ENCODE data around the gene HTRA2.
A peak's percentile ranks its signal among the peaks of the same experiment; 100 is the strongest.

The HTRA2 gene

GRCh38 chr2:74555610-74556103 is 25.9 kb downstream of the HTRA2 start:
- no peak overlapping the region for H4K91ac ChIP-seq (ENCODE audit: low read depth, low read length, poor library complexity)
- WGBS, 2 donors (ENCODE audit: extremely low coverage in 2 of 2, insufficient read length in 2 of 2, insufficient replicate concordance in 1 of 2) = no CpG with 5 or more reads among the region's 17 CpGs
- peak overlapping the region; percentile 87 for H3K9ac ChIP-seq (ENCODE audit: low read depth, low read length, poor library complexity)
- peak overlapping the region; percentile 83 for H3K4me2 ChIP-seq (ENCODE audit: insufficient read depth, low read length, poor library complexity, severe bottlenecking)
- H3K79me1 ChIP-seq (ENCODE audit: low read depth, low read length) = peaks cover 6% of the 10 kb centered on the region
- peak overlapping the region; percentile 78 for H3K18ac ChIP-seq (ENCODE audit: low read length)
- H3K27me3 ChIP-seq (ENCODE audit: control insufficient read depth in 3 of 3, insufficient read depth in 3 of 3, low read depth in 1 of 3, low read length in 3 of 3) = peaks cover 4 to 46% (median 4%) of the 10 kb centered on the region in 3 experiments
- DNase-seq (ENCODE audit: low spot score) = no peak
- no peak overlapping the region for H2BK15ac ChIP-seq (ENCODE audit: low read length)
- no peak overlapping the region for H3K14ac ChIP-seq (ENCODE audit: low read length)
- no peak overlapping the region for H3K4ac ChIP-seq (ENCODE audit: low read length)
- H2AK5ac ChIP-seq (ENCODE audit: low read depth, low read length) = peak overlapping the region; percentile 8
- peaks cover 15 to 30% of the 10 kb centered on the region in 2 donors for H3K36me3 ChIP-seq (replicated peaks in 1 of 2; ENCODE audit: control insufficient read depth in 2 of 2, insufficient read depth in 2 of 2, low read length in 2 of 2)
- H3K4me1 ChIP-seq (ENCODE audit: control insufficient read depth in 2 of 2, insufficient read depth in 1 of 2, low read depth in 1 of 2, low read length in 2 of 2) = peaks cover 9 to 15% of the 10 kb centered on the region in 2 donors
- H2AFZ ChIP-seq (ENCODE audit: low read length) = no peak overlapping the region
- H2BK5ac ChIP-seq (ENCODE audit: low read length) = no peak overlapping the region
- no peaks in the 10 kb centered on the region for H3K9me3 ChIP-seq (replicated peaks in 1 of 2; ENCODE audit: control insufficient read depth in 2 of 2, insufficient read depth in 1 of 2, low read depth in 1 of 2, low read length in 2 of 2)
- no peak overlapping the region for H3K23ac ChIP-seq (ENCODE audit: low read depth, low read length, poor library complexity)
- H4K8ac ChIP-seq (ENCODE audit: low read depth, low read length) = no peak overlapping the region
- H2BK12ac ChIP-seq (ENCODE audit: low read length) = peak overlapping the region; percentile 63
- peak overlapping the region; percentile 67 to 87 for H3K4me3 ChIP-seq (ENCODE audit: low read length in 2 of 2)
- no peak overlapping the region for H3K27ac ChIP-seq (replicated peaks; ENCODE audit: low read length)
- peak overlapping the region; percentile 53 for H2BK120ac ChIP-seq (ENCODE audit: low read depth, low read length)

GRCh38 chr2:74556159-74556558 is 26.4 kb downstream of the HTRA2 start:
- Histone ChIP-seq H2BK120ac (ENCODE audit: low read depth, low read length) (no peak overlapping the region), H2BK15ac (ENCODE audit: low read length) (no peak overlapping the region), H2AK5ac (ENCODE audit: low read depth, low read length) (no peak overlapping the region), H3K36me3 (replicated peaks in 1 of 2; ENCODE audit: control insufficient read depth in 2 of 2, insufficient read depth in 2 of 2, low read length in 2 of 2) (peaks cover 15 to 28% of the 10 kb centered on the region in 2 donors), H3K4me1 (ENCODE audit: control insufficient read depth in 2 of 2, insufficient read depth in 1 of 2, low read depth in 1 of 2, low read length in 2 of 2) (peaks cover 9 to 15% of the 10 kb centered on the region in 2 donors), H3K27me3 (ENCODE audit: control insufficient read depth in 3 of 3, insufficient read depth in 3 of 3, low read depth in 1 of 3, low read length in 3 of 3) (peaks cover 4 to 46% (median 6%) of the 10 kb centered on the region in 3 experiments), H3K9me3 (replicated peaks in 1 of 2; ENCODE audit: control insufficient read depth in 2 of 2, insufficient read depth in 1 of 2, low read depth in 1 of 2, low read length in 2 of 2) (no peaks in the 10 kb centered on the region), H2BK12ac (ENCODE audit: low read length) (no peak overlapping the region), H3K4me2 (ENCODE audit: insufficient read depth, low read length, poor library complexity, severe bottlenecking) (no peak overlapping the region), H3K79me1 (ENCODE audit: low read depth, low read length) (peaks cover 6% of the 10 kb centered on the region), H3K18ac (ENCODE audit: low read length) (no peak overlapping the region), H2BK5ac (ENCODE audit: low read length) (no peak overlapping the region), H4K91ac (ENCODE audit: low read depth, low read length, poor library complexity) (no peak overlapping the region), H3K23ac (ENCODE audit: low read depth, low read length, poor library complexity) (no peak overlapping the region), H3K4me3 (ENCODE audit: low read length in 2 of 2) (no peak overlapping the region), H3K4ac (ENCODE audit: low read length) (no peak overlapping the region), H4K8ac (ENCODE audit: low read depth, low read length) (no peak overlapping the region), H3K14ac (ENCODE audit: low read length) (no peak overlapping the region), H3K9ac (ENCODE audit: low read depth, low read length, poor library complexity) (no peak overlapping the region), H3K27ac (replicated peaks; ENCODE audit: low read length) (no peak overlapping the region), H2AFZ (ENCODE audit: low read length) (no peak overlapping the region)
- DNase-seq (ENCODE audit: low spot score) = no peak
- no CpG with 5 or more reads among the region's 14 CpGs for WGBS, 2 donors (ENCODE audit: extremely low coverage in 2 of 2, insufficient read length in 2 of 2, insufficient replicate concordance in 1 of 2)

- no peak overlapping the region for H3K14ac ChIP-seq (ENCODE audit: low read length)
- H3K79me1 ChIP-seq (ENCODE audit: low read depth, low read length) = peaks cover 3% of the 10 kb centered on the region
- no peak overlapping the region for H3K4ac ChIP-seq (ENCODE audit: low read length)
- H3K4me1 ChIP-seq (ENCODE audit: control insufficient read depth in 2 of 2, insufficient read depth in 1 of 2, low read depth in 1 of 2, low read length in 2 of 2) = peaks cover 9 to 15% of the 10 kb centered on the region in 2 donors
- no peak overlapping the region for H3K27ac ChIP-seq (replicated peaks; ENCODE audit: low read length)
- DNase-seq (ENCODE audit: low spot score) = no peak
- H4K91ac ChIP-seq (ENCODE audit: low read depth, low read length, poor library complexity) = no peak overlapping the region
- H2BK5ac ChIP-seq (ENCODE audit: low read length) = no peak overlapping the region
- no peak overlapping the region for H3K23ac ChIP-seq (ENCODE audit: low read depth, low read length, poor library complexity)
- H3K4me2 ChIP-seq (ENCODE audit: insufficient read depth, low read length, poor library complexity, severe bottlenecking) = no peak overlapping the region
- H3K27me3 ChIP-seq (ENCODE audit: control insufficient read depth in 3 of 3, insufficient read depth in 3 of 3, low read depth in 1 of 3, low read length in 3 of 3) = peaks cover 4 to 46% (median 13%) of the 10 kb centered on the region in 3 experiments
- H2BK15ac ChIP-seq (ENCODE audit: low read length) = no peak overlapping the region
- H2AFZ ChIP-seq (ENCODE audit: low read length) = no peak overlapping the region
- no peak overlapping the region for H4K8ac ChIP-seq (ENCODE audit: low read depth, low read length)
- H2AK5ac ChIP-seq (ENCODE audit: low read depth, low read length) = no peak overlapping the region
- no peaks in the 10 kb centered on the region for H3K9me3 ChIP-seq (replicated peaks in 1 of 2; ENCODE audit: control insufficient read depth in 2 of 2, insufficient read depth in 1 of 2, low read depth in 1 of 2, low read length in 2 of 2)
- WGBS, 2 donors (ENCODE audit: extremely low coverage in 2 of 2, insufficient read length in 2 of 2, insufficient replicate concordance in 1 of 2) = no CpG with 5 or more reads among the region's 6 CpGs
- H3K36me3 ChIP-seq (replicated peaks in 1 of 2; ENCODE audit: control insufficient read depth in 2 of 2, insufficient read depth in 2 of 2, low read length in 2 of 2) = peaks cover 10 to 20% of the 10 kb centered on the region in 2 donors
- H3K18ac ChIP-seq (ENCODE audit: low read length) = no peak overlapping the region
- H3K4me3 ChIP-seq (ENCODE audit: low read length in 2 of 2) = no peak overlapping the region
- H2BK12ac ChIP-seq (ENCODE audit: low read length) = no peak overlapping the region
- no peak overlapping the region for H2BK120ac ChIP-seq (ENCODE audit: low read depth, low read length)
- H3K9ac ChIP-seq (ENCODE audit: low read depth, low read length, poor library complexity) = peak overlapping the region; percentile 9
Measured at GRCh38 chr2:74556831-74557370, 27.2 kb downstream of the HTRA2 start.

GRCh38 chr2:74558284-74559230 is 28.8 kb downstream of the HTRA2 start:
- no CpG with 5 or more reads among the region's 7 CpGs for WGBS, 2 donors (ENCODE audit: extremely low coverage in 2 of 2, insufficient read length in 2 of 2, insufficient replicate concordance in 1 of 2)

More at GRCh38 chr2:74558284-74559230, 28.8 kb downstream of the HTRA2 start:
- H3K79me1 ChIP-seq (ENCODE audit: low read depth, low read length) = peaks cover 2% of the 10 kb centered on the region
- H2BK5ac ChIP-seq (ENCODE audit: low read length) = no peak overlapping the region
- H3K4ac ChIP-seq (ENCODE audit: low read length) = no peak overlapping the region
- H3K9ac ChIP-seq (ENCODE audit: low read depth, low read length, poor library complexity) = no peak overlapping the region
- H2BK120ac ChIP-seq (ENCODE audit: low read depth, low read length) = no peak overlapping the region
- H3K4me2 ChIP-seq (ENCODE audit: insufficient read depth, low read length, poor library complexity, severe bottlenecking) = no peak overlapping the region
- H3K4me3 ChIP-seq (ENCODE audit: low read length in 2 of 2) = no peak overlapping the region
- no peak overlapping the region for H3K27ac ChIP-seq (replicated peaks; ENCODE audit: low read length)
- H2BK15ac ChIP-seq (ENCODE audit: low read length) = no peak overlapping the region
- H3K18ac ChIP-seq (ENCODE audit: low read length) = no peak overlapping the region
- no peak overlapping the region for H2AFZ ChIP-seq (ENCODE audit: low read length)
- peaks cover 8 to 16% of the 10 kb centered on the region in 2 donors for H3K36me3 ChIP-seq (replicated peaks in 1 of 2; ENCODE audit: control insufficient read depth in 2 of 2, insufficient read depth in 2 of 2, low read length in 2 of 2)
- H3K9me3 ChIP-seq (replicated peaks in 1 of 2; ENCODE audit: control insufficient read depth in 2 of 2, insufficient read depth in 1 of 2, low read depth in 1 of 2, low read length in 2 of 2) = no peaks in the 10 kb centered on the region
- H2BK12ac ChIP-seq (ENCODE audit: low read length) = no peak overlapping the region
- H4K8ac ChIP-seq (ENCODE audit: low read depth, low read length) = no peak overlapping the region
- no peak overlapping the region for H3K23ac ChIP-seq (ENCODE audit: low read depth, low read length, poor library complexity)
- H4K91ac ChIP-seq (ENCODE audit: low read depth, low read length, poor library complexity) = no peak overlapping the region
- H3K14ac ChIP-seq (ENCODE audit: low read length) = no peak overlapping the region
- no peak overlapping the region for H2AK5ac ChIP-seq (ENCODE audit: low read depth, low read length)
- no peak for DNase-seq (ENCODE audit: low spot score)
- peaks cover 4 to 46% (median 19%) of the 10 kb centered on the region in 3 experiments for H3K27me3 ChIP-seq (ENCODE audit: control insufficient read depth in 3 of 3, insufficient read depth in 3 of 3, low read depth in 1 of 3, low read length in 3 of 3)
- H3K4me1 ChIP-seq (ENCODE audit: control insufficient read depth in 2 of 2, insufficient read depth in 1 of 2, low read depth in 1 of 2, low read length in 2 of 2) = peaks cover 5 to 7% of the 10 kb centered on the region in 2 donors

Measured in neuronal stem cell (in vitro differentiated cells).